NCI-H1105 (cell line): ENCODE measurements around the gene ATP1B1.
"Not testable (repeated sequence)": the region's sequence is repeated elsewhere in the genome, so short reads cannot be mapped to it uniquely, and the experiment has no call there.

Experiments used
- DNase-seq: peaks from one replicate; lab custom pipeline; 2025; lab: John Stamatoyannopoulos, UW

The ATP1B1 gene

GRCh38 chr1:169115891-169116585 lies 9.5 kb downstream of the ATP1B1 start:
- DNase-seq = no peak

GRCh38 chr1:169117014-169117413 lies 10.5 kb downstream of the ATP1B1 start:
- DNase-seq = no peak

GRCh38 chr1:169117599-169117998 lies 11.1 kb downstream of the ATP1B1 start:
- no peak for DNase-seq

GRCh38 chr1:169118227-169118626 lies 11.7 kb downstream of the ATP1B1 start:
- no peak for DNase-seq

- no peak for DNase-seq
Measured at GRCh38 chr1:169119405-169119804, 12.9 kb downstream of the ATP1B1 start.

- no peak for DNase-seq
Measured at GRCh38 chr1:169120066-169120465, 13.6 kb downstream of the ATP1B1 start.

- no peak for DNase-seq
Measured at GRCh38 chr1:169121146-169121923, 14.8 kb downstream of the ATP1B1 start.

GRCh38 chr1:169122976-169123375 lies 16.5 kb downstream of the ATP1B1 start:
- no peak for DNase-seq

- no peak for DNase-seq
Measured at GRCh38 chr1:169124459-169124858, 18.0 kb downstream of the ATP1B1 start.

- DNase-seq = not testable (repeated sequence)
Measured at GRCh38 chr1:169125597-169125996, 19.1 kb downstream of the ATP1B1 start.

- DNase-seq = no peak
Measured at GRCh38 chr1:169126335-169126734, 19.8 kb downstream of the ATP1B1 start.

- no peak for DNase-seq
Measured at GRCh38 chr1:169127305-169127704, 20.8 kb downstream of the ATP1B1 start.

GRCh38 chr1:169128562-169128961 lies 22.1 kb downstream of the ATP1B1 start:
- no peak for DNase-seq

- DNase-seq = no peak
Measured at GRCh38 chr1:169129109-169129784, 22.8 kb downstream of the ATP1B1 start.

GRCh38 chr1:169130683-169131082 lies 24.2 kb downstream of the ATP1B1 start:
- DNase-seq = no peak

GRCh38 chr1:169132512-169133227 lies 26.2 kb downstream of the ATP1B1 start:
- DNase-seq = no peak

- no peak for DNase-seq
Measured at GRCh38 chr1:169133228-169133576, 26.7 kb downstream of the ATP1B1 start.

GRCh38 chr1:169133801-169134502 lies 27.5 kb downstream of the ATP1B1 start:
- DNase-seq = no peak

GRCh38 chr1:169137357-169137756 lies 30.9 kb downstream of the ATP1B1 start:
- DNase-seq = no peak

- no peak for DNase-seq
Measured at GRCh38 chr1:169138866-169139670, 32.6 kb downstream of the ATP1B1 start.

GRCh38 chr1:169141356-169141755 lies 34.9 kb downstream of the ATP1B1 start:
- DNase-seq = no peak
